ENCODE data around the gene MTERF4.

The MTERF4 gene

DNA sequence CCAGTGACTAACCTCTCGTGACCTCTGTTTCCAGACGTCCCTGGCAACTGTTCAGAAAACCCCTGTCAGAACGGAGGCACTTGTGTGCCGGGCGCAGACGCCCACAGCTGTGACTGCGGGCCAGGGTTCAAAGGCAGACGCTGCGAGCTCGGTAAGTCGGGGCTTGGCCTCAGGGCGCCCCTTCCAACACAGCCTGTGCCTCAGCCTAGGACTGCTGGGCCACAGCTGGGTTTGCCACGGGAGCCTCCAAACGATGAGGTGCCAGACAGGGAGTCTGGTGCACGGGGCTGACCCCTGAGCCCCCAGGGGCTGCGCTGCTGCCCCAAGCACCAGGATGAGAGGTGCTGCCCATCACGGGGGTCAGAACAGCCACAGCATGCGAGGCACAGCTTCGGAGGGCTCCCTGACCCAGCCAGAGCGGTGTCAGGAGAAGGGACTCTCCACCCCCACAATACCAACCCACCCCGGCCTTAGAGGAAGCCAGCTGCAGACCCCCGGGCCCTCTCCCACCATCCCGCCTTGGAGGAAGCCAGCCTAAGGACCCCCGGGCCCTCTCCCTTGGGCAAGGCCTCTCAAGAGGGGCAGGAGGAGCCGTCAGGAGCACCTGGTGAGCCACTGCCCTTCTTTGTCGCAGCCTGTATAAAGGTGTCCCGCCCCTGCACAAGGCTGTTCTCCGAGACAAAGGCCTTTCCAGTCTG lies 20.3 kb downstream of the MTERF4 start:
- peaks cover 23% of the 10 kb centered on the region for H3K36me3 ChIP-seq
- H3K9ac ChIP-seq, result no peak overlapping the region
- H4K20me1 ChIP-seq, result no peaks in the 10 kb centered on the region
- no peaks in the 10 kb centered on the region for H3K9me3 ChIP-seq
- no peak for TF ChIP-seq Cebpa-rat (IDR thresholded peaks at IDR 0.05)
- H3K27ac ChIP-seq, result no peak overlapping the region
- no peak overlapping the region for H3K4me2 ChIP-seq
- H3K27me3 ChIP-seq, result no peaks in the 10 kb centered on the region
- no peak overlapping the region for H3K4me3 ChIP-seq
- H3K4me1 ChIP-seq, result peaks cover 25% of the 10 kb centered on the region

DNA sequence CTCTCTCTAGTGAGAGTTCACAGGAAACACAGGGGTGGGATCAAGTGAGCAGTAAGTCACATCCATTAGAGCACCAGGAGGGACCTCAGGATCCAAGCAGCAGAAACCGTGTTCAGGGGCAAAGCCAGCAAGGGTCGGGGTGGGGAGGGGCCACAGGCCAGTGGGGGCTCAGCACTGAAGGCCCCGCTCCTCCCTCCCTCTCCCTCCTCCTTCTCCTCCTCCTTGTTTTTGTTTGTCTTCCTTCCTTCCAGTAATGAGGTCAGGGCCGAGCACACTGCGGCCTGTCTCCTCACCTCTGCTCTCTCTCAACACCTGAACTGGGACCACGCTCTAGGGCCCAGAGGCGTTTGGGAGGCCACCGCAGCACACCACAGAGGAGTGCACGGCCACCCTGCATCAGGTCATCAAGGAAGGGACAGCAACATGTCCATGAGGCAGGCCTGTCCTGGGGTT lies 20.9 kb downstream of the MTERF4 start:
- no peak overlapping the region for H3K4me2 ChIP-seq
- no peak overlapping the region for H3K27ac ChIP-seq
- peaks cover 19% of the 10 kb centered on the region for H3K4me1 ChIP-seq
- no peak overlapping the region for H3K4me3 ChIP-seq
- no peaks in the 10 kb centered on the region for H3K9me3 ChIP-seq
- H3K36me3 ChIP-seq, result peaks cover 17% of the 10 kb centered on the region; the same call in 1 of the 2 replicates
- no peaks in the 10 kb centered on the region for H4K20me1 ChIP-seq
- TF ChIP-seq Cebpa-rat (IDR thresholded peaks at IDR 0.05), result no peak
- no peak overlapping the region for H3K9ac ChIP-seq
- no peaks in the 10 kb centered on the region for H3K27me3 ChIP-seq

DNA sequence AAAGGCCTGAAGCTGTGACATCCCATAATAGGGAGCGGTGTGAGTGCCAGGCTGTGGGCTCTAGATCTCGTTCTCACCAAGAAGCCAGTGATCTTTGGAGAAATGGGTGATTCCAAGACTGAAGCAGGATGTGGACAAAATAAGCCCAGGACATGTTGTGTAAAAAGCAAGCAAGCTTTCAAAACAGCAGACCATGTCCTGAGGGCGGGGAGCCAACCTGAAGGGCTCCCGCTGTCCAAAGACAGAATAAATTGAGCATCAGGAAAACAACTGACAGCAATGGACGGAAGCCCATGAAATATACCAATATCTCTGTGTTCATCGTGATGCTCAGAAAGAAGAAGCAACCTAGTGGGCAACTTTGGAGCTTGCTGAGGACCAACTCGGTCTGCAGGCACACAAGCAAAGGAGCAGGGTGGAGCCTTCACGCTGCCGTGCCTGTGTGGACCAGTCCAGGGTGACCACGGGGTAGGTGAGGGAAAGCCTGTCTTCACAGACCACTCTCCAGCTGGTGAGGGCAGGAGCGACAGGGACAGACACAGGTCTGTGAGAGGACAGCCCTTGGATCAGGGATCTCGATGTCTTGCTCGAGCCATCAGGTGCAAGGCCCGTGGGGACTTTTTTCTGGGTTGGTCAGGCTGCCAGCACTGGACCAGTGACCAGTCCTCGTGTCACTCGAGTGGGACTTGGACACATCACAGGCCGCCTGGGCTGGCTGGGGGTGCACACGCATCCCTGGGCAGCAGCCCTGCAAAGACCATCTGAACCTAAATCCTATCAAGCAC lies 21.5 kb downstream of the MTERF4 start:
- no peaks in the 10 kb centered on the region for H3K9me3 ChIP-seq
- no peak overlapping the region for H3K4me3 ChIP-seq
- H3K4me2 ChIP-seq, result no peak overlapping the region
- H3K27ac ChIP-seq, result no peak overlapping the region
- no peaks in the 10 kb centered on the region for H4K20me1 ChIP-seq
- H3K9ac ChIP-seq, result no peak overlapping the region
- H3K36me3 ChIP-seq, result peaks cover 15% of the 10 kb centered on the region; the same call in 1 of the 2 replicates
- no peaks in the 10 kb centered on the region for H3K27me3 ChIP-seq
- peaks cover 13% of the 10 kb centered on the region for H3K4me1 ChIP-seq
- no peak for TF ChIP-seq Cebpa-rat (IDR thresholded peaks at IDR 0.05)

- H4K20me1 ChIP-seq, result peaks cover 9% of the 10 kb centered on the region; the same call in 1 of the 2 replicates
- H3K4me1 ChIP-seq, result peaks cover 10% of the 10 kb centered on the region
- no peak for TF ChIP-seq Cebpa-rat (IDR thresholded peaks at IDR 0.05)
- no peak overlapping the region for H3K27ac ChIP-seq
- H3K9ac ChIP-seq, result no peak overlapping the region
- H3K4me2 ChIP-seq, result no peak overlapping the region
- H3K27me3 ChIP-seq, result no peaks in the 10 kb centered on the region
- H3K9me3 ChIP-seq, result no peaks in the 10 kb centered on the region
- H3K4me3 ChIP-seq, result no peak overlapping the region
- H3K36me3 ChIP-seq, result peaks cover 15% of the 10 kb centered on the region; the same call in 1 of the 2 replicates
Measured at GRCh38 chr2:241074901-241075540, 27.1 kb downstream of the MTERF4 start.

- Histone ChIP-seq H3K4me2 (no peak overlapping the region), H3K27me3 (no peaks in the 10 kb centered on the region), H3K36me3 (peaks cover 15% of the 10 kb centered on the region; the same call in 1 of the 2 replicates), H4K20me1 (peaks cover 9% of the 10 kb centered on the region; the same call in 1 of the 2 replicates), H3K4me1 (peaks cover 10% of the 10 kb centered on the region), H3K27ac (no peak overlapping the region), H3K9me3 (no peaks in the 10 kb centered on the region), H3K4me3 (no peak overlapping the region), H3K9ac (no peak overlapping the region)
- no peak for TF ChIP-seq Cebpa-rat (IDR thresholded peaks at IDR 0.05)
Measured at GRCh38 chr2:241074065-241074818, 27.8 kb downstream of the MTERF4 start.

DNA sequence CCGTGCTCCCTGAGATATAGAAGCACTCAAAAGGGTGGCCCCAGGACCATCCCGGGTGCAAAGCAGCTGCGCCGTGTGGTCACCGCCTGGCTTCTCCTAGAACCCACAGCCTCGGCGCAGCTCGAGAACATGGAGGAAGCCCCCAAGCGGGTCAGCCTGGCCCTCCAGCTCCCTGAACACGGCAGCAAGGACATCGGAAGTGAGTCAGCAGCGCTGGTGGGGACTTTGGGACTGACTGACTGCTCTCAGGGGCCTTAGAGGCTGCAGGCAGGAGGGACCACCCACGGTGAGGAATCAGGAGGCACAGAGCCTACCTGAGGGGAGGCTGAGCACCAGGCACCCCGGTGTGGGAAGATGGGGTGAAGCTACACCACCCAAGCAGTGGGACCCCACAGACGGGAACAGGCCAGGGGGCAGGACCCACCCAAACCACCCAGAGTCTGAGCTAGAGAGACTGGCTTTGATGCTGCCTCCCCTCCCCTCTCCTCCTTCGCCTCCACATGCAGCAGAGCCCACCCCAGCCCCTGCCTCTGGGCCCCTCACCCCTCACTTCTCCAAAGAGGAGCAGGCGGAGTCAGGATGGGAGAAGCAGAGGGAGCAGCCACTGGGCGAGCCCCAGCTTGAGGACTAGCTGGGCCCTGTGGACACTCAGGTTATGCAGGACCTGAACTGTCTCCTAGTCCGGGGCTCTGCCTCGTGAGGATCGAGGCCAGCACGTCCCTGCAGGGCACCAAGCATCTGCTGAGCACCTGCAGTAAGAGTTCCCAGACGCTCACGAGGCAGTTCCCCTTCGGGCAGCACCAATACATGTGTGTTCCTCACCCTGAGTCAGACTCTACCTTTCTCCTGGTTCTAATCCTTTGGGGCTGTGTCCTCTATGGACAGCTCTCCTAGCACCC lies 28.7 kb downstream of the MTERF4 start:
- H3K27ac ChIP-seq, result no peak overlapping the region

GRCh38 chr2:241072553-241073165 lies 29.4 kb downstream of the MTERF4 start:
- peaks cover 8% of the 10 kb centered on the region for H3K4me1 ChIP-seq
- peaks cover 15% of the 10 kb centered on the region; the same call in 1 of the 2 replicates for H4K20me1 ChIP-seq
- no peak overlapping the region for H3K9ac ChIP-seq
- H3K36me3 ChIP-seq, result peaks cover 15% of the 10 kb centered on the region; the same call in 1 of the 2 replicates
- H3K4me2 ChIP-seq, result no peak overlapping the region
- H3K4me3 ChIP-seq, result no peak overlapping the region
- H3K27ac ChIP-seq, result no peak overlapping the region
- no peaks in the 10 kb centered on the region for H3K9me3 ChIP-seq
- H3K27me3 ChIP-seq, result no peaks in the 10 kb centered on the region
- no peak for TF ChIP-seq Cebpa-rat (IDR thresholded peaks at IDR 0.05)

More for the DNA sequence above, 28.7 kb downstream of the MTERF4 start:
- no peak for TF ChIP-seq Cebpa-rat (IDR thresholded peaks at IDR 0.05)
- no peaks in the 10 kb centered on the region for H3K27me3 ChIP-seq
- peaks cover 15% of the 10 kb centered on the region; the same call in 1 of the 2 replicates for H3K36me3 ChIP-seq
- no peak overlapping the region for H3K9ac ChIP-seq
- no peaks in the 10 kb centered on the region for H3K9me3 ChIP-seq
- peaks cover 10% of the 10 kb centered on the region for H3K4me1 ChIP-seq
- H3K4me3 ChIP-seq, result no peak overlapping the region
- no peak overlapping the region for H3K4me2 ChIP-seq
- peaks cover 14% of the 10 kb centered on the region; the same call in 1 of the 2 replicates for H4K20me1 ChIP-seq

DNA sequence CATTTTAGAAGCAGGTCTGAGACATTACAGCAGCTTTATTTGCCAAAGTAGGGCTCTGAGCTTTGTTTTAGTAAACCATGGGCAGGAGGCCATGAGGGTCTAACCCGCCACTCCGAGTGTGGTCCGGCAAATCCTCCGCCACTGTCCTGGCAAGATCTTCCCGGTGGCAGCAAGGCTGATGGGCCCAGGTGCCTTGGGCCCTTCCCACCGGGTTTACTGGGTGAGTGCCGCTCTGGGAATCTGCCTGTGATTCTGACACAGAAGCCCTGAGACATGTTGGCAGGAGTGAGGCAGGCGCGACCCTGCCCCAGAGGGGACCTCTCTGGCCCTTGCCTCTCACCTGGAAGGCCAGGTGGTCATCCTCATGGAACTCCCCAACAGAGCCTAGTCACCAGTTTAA lies 29.9 kb downstream of the MTERF4 start:
- no peaks in the 10 kb centered on the region for H3K27me3 ChIP-seq
- no peaks in the 10 kb centered on the region for H3K9me3 ChIP-seq
- no peak overlapping the region for H3K4me2 ChIP-seq
- no peak for TF ChIP-seq Cebpa-rat (IDR thresholded peaks at IDR 0.05)
- H3K9ac ChIP-seq, result no peak overlapping the region
- H3K4me3 ChIP-seq, result no peak overlapping the region
- peaks cover 15% of the 10 kb centered on the region; the same call in 1 of the 2 replicates for H3K36me3 ChIP-seq
- peaks cover 3% of the 10 kb centered on the region for H3K4me1 ChIP-seq
- peaks cover 20% of the 10 kb centered on the region; the same call in 1 of the 2 replicates for H4K20me1 ChIP-seq
- H3K27ac ChIP-seq, result no peak overlapping the region

Measured in BLaER1 (cell line).